GM08714 (cell line): ENCODE results near the gene WNT7A.

ENCODE experiments used
- H3K4me3 ChIP-seq: fragments of 200-500 bp; sonication (Bioruptor generic); 2 replicates; pipeline ENCODE4 v1.5.1; 2014; ENCODE audit warnings: mild to moderate bottlenecking, low read length, inconsistent platforms
- ZNF274 ChIP-seq: IDR thresholded peaks from 2 replicates; pipeline ENCODE4 v1.6.1; 2012; ENCODE audit warnings: mild to moderate bottlenecking, low read depth, low read length

Gene WNT7A

DNA sequence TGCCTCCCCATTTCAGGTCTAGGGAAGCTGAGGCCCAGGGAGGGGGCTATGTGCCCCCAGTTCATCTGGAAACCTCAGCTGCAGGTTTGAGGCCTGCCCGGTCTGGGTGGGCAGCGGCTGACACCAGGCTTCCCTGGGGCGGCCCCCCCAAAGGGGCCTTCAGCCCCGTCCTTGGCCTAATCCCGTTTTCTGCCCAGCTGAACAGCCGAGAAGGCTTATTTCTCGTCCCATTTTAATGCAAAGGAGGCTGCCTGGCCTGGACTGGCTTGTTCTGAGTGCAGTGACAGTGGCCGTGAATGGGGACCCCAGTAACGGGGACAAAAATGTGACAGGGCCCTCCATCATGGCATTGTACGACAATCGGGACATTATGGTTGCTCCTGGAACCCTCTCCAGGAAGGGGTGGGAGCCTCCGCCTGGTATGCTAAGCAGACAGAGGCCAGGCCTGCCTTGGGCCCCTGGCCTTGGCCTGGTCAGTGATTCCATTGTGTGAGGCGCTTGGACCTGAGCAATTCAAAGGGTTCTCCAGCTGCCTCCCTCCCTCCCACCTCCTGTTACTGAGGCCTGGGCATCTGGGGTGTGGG is 93.9 kb downstream of the WNT7A start:
- no peak overlapping the region for H3K4me3 ChIP-seq
- no peak for TF ChIP-seq ZNF274

DNA sequence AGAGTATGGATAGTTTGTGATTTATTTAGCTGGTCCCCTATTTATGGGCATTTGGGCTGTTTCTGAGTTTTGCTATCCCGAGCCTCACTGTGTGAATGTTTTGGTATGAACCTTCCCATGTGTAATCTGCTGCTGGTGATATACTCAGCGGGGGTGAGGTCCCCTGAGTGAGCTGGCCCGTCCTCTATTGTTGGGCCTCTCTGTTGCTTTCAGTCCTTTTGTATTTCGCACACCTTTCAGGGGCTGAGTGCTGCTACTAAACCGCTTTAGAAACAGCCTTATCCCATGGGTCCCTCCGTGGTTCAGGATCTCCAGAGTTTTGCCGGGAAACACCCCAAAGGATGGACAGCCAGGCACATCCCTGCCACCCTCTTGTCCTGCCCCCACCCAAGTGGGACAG is 94.5 kb downstream of the WNT7A start:
- H3K4me3 ChIP-seq, result no peak overlapping the region
- TF ChIP-seq ZNF274, result no peak

DNA sequence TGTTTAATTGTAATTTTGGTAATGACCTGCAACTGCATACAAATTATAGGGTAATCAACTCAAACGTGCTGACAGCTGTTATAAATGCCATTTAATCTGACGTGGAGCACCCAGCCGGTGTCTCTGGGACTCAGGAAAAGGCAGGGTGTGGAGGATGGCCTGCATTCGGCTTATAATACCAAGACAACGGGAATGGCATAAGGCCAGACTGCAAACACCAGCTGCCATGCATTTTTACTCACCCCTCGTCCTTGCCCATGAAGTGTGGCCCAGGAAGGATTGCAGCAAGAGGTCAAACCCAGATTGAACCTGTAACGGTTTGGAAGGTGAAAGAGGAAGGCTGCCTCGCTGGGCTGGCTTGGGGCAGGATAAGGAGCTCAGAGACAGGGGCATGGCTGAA is 96.4 kb downstream of the WNT7A start:
- no peak overlapping the region for H3K4me3 ChIP-seq
- TF ChIP-seq ZNF274, result no peak

DNA sequence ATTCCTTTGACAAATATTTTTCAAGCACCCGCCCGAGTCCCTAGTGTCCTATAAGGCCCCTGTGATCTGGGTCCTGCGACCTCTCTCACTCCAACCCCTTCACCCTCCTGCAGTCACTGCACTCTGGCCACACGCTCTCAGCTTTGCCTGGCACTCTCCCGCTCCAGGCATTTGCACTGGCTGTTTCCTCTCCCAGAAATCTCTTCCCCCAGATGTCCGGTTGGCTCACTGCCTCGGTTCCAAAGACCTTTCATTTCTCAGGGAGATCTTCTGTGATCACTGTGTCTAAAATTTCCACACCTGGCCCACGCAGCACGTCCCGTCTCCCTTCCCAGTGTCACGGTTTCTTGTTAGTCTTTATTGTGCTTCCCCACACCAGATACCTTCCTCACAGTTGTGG is 97.4 kb downstream of the WNT7A start:
- no peak for TF ChIP-seq ZNF274
- H3K4me3 ChIP-seq, result no peak overlapping the region

DNA sequence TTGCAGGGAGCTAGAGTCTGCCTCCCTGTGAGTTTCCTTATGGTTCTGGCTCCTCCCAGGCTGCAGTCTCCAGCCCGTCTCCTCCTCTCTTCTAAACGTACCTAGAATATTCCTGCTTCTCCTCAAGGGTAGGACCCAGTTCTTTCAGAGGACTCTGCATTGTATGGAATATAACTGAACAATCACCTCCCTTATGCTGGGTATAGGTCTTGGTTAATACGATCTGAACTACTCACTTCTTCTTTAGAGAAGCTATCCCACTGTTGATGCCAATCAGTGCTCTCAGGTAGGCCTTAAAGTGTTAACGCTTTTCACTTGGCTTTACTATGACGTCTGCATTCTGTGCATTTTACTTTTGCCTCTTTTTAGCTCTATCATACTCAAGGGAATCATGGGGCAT is 98.5 kb downstream of the WNT7A start:
- no peak for TF ChIP-seq ZNF274
- no peak overlapping the region for H3K4me3 ChIP-seq

DNA sequence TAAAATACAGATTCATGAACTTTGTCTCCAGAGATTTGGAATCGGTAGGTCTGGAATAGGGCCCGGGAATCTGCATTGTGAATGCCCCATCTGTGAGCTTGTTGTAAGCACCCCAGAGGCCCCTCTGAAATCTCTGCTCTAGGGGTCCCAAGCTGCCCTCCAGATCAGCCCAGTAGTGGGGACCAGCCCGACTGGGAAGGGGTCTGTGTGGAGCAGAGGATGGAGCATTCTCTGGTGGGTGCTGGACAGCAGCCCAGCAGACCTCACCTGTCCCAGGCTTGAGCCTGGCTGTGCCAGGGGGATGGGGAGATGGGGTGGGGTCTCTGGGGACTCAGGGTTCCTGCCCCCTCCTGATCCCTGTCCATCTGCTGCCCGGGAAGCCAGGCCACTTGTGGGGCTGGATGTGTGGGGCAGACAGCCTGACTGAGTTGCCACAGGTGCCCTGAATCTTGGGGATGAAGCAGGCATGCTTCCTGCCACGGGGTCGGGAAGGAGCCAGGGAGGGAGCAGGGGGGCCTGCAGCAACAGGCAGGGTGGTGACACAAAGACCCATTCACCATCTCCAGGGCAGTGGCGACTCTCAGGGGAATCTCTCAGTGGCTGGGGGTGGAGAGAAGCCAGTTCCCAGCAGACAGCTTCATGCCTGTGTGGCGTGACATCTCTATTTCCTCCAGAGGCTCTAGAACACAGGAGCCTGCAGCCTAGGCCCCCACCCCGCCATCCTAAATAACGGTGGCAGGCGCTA is 99.3 kb downstream of the WNT7A start:
- no peak for TF ChIP-seq ZNF274
- no peak overlapping the region for H3K4me3 ChIP-seq

DNA sequence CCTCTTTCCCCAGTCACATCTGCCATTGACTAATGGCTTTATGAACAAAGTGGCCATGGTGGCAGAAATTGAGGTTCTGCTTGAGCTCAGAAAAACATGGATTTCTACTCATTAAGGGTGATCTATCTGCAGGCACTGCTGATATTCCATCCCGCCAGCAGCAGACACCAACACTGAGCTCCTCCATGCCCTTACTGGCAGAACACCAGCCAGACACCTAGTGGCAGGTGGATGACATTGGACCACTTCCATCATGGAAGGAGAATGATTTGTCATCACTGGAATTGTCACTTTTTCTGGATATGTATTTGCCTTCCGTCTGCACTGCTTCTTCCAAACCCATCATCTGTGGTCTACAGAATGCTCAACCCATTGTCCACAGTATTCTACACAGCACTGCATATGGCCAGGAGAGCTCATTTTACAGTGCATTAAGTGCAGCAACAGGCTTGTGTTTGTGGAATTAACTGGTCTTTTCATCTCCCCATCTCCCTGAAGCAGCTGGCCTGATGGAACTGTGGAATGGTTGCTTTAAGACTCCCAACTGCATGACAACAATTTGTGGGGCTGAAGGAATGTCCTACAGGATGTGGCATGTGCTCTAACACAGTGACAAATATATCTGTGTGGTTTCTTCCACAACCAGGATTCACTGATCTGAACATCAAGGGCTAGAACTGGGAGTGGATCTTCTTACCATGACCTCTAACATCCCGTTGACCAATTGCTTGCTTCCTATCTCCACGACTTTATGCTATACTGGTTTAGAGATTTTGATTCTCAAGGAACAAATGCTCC is 103.4 kb downstream of the WNT7A start:
- TF ChIP-seq ZNF274, result no peak
- no peak overlapping the region for H3K4me3 ChIP-seq

DNA sequence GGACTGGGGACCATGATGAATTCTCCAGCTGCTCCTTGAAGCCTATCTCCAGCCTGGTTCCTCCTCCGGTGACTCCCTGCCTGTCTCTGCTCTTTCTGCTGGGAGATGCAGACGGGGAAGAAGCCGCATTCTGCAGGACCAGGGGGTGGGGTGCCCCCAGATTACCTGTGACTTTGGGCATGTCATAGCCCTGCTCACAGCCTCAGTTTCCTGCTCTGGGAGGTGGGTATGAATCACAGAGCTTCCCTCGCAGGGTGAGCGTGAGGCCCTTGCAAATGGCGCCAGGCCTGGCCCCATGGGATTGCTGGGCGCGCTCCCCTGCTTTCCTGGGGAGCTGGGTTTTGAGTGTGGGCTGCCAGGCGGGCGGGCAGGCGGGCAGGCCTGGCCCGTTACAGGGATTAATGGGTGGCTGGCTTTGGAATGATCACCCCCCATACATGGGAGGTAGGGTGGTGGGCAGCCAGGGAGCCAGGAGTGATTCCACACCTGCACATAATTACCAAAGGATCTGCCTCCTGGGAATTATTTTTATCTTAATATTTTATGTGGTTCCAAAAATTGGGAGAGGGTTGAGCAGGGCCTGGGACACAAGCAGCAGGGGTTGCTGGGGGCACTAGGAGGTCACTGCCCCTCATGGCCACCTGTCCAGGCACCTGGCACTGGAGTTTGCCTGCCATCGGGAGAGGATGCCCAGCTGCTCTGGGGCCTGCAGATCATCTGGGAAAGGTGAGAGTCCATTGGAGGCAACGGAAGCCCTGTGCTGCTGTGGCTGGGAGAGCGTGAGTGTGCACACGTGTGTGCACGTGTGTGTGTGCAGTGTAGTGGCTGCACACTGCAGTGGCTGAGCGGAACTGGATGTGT is 106.8 kb downstream of the WNT7A start:
- TF ChIP-seq ZNF274, result no peak
- no peak overlapping the region for H3K4me3 ChIP-seq

DNA sequence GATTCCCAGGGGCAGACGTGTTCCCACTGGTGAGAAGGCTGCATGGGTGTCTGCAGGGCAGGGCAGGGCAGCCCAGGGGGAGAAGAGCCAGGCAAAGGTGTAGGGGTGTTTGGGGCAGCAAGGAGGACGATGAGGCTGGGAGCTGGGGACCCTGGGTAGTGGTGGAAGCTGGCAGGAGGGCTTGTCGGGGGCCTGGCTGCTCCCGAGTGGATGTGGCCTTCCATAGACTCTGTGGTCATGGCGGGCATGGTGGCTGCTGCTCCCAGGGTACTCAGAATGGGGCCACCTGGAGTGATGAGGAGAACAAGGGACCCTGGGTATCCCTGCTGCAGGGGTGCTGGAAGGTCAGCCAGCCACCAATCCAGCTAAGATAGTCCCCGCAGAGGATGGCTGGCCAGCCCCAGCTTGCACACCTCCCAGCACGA is 107.5 kb downstream of the WNT7A start:
- H3K4me3 ChIP-seq, result no peak overlapping the region
- no peak for TF ChIP-seq ZNF274

DNA sequence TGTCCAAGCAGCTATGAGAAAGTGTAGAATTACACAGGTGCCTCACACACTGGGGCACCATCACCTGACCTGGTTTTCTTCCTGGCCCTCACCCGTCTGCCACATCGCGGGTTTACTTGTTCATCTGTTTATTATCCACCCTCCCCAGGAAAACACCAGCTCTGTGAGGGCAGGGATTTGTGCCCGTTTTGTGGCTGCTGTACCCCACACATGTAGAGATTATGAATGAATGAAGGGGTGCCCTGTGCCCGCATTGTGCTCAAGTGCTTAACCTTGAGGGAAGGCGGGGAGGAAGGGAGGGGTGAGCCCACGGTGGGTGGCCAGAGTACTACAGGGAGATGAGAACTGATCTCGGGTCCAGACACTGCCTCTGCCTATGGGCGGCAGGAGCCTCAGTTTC is 108.4 kb downstream of the WNT7A start:
- H3K4me3 ChIP-seq, result no peak overlapping the region
- TF ChIP-seq ZNF274, result no peak

DNA sequence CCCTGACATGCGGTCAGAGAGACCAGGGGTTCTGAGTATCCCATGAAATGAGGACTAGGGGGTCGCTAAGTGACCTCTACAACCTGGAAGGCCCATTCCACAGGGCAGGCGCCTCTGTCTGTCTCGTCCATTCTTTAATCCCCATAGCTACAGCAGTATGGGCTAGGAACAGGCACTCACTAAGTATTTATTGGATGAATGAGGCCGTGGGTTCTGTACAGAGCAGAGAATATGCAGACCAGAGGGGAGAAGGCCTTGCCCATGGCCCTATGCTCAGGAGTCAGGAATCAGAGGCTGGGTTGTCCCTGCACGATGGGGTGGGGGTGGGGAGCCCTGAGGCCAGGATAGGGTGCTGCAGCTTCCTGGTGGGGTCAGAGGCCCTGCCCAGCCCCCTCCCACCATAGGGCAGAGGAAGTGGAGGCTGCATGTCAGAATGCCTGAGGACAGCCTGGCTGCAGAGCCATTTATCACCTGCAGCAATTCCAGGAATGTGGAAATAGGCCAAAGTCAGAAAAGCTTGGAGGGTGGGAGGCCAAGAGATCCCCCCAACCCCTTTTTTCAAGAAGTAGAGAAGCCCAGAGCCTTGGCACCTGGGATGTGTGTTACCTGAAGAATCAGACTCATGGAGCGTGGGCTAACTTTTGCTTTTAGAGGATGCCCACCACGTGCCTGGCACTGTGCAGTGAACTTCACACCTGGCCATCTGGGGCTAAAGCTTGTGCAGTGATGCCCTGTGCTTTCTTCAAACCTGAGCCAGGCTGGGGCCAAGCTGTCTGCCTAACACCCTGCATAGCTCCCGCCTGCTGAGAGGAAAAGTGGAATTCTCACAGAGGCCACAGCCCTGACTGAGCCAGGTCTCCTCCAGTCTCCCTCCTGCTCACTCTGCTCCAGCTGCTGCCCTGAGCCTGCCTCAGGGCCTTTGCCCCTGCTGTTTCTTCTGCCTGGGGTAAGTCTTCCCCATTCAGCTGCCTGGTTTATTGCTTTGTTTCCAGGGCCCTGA is 109.4 kb downstream of the WNT7A start:
- no peak overlapping the region for H3K4me3 ChIP-seq
- TF ChIP-seq ZNF274, result no peak

DNA sequence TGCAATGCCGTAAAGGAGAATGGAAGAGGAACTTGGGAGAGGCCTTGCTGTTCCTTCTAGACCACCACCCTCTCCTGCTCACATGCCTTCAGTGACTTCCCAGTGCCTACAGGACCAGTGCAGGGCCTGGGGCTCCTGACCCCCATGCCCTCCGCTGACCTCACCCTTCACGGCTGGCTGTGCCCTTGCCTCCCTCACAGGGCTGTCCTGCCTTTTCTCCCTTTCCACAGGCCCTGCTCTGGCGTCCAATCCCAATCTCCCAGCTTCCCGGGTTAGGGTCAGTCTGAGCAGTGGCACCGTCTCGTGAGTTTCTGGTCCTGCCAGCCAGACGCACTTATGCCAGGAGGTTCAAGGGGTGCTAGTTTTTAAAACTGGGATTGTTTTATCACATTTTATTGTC is 110.4 kb downstream of the WNT7A start:
- H3K4me3 ChIP-seq, result no peak overlapping the region
- TF ChIP-seq ZNF274, result no peak

DNA sequence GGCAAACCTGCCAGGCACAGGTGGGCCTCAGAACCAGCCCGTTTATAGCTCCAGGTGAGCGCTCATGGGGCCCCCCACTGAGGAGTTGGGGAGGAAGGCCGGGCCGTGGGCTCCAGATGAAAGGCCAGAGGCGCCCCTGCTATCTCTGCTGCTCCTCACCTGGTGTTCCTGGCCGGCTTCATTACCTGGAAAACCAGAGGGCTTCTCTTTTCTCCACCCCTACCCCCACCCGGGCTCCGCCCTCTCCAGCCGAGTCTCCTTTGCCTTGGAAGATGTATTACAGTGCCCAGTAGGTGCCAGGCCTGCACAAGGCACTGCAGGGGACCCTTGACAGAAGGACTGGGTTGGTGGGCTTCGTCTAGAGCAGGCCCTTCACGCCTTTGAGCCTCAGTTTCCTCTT is 111.4 kb downstream of the WNT7A start:
- no peak for TF ChIP-seq ZNF274
- no peak overlapping the region for H3K4me3 ChIP-seq
